Gastrocnemius medialis (tissue), 4 donors: Measurements from ENCODE around the gene SP6.

Experiments
- CTCF ChIP-seq, 5 experiments: fragments of 450-650 bp in 3 of 5; fragments of 200-600 bp in 2 of 5; sonication (generic) in 2 of 5; IDR thresholded peaks in 4 of 5; conservative IDR thresholded peaks in 1 of 5; 1 replicate in 4 of 5; 2 replicates in 1 of 5; pipeline ENCODE4 v1.5.1; 2016 to 2019; ENCODE audit warnings: antibody characterized with exemption in 5 of 5, mild to moderate bottlenecking in 3 of 5, moderate library complexity in 3 of 5
- POLR2A ChIP-seq, 2 donors: fragments of 450-650 bp; IDR thresholded peaks; one replicate each; pipeline ENCODE4 v1.6.1; 2017; ENCODE audit warnings: antibody characterized with exemption in 2 of 2, mild to moderate bottlenecking in 2 of 2, moderate library complexity in 2 of 2

- TF ChIP-seq POLR2A (IDR thresholded peaks at IDR 0.05) (no peak), CTCF (IDR thresholded peaks at IDR 0.05 in 4 of 5, conservative IDR thresholded peaks at IDR 0.05 in 1 of 5) (no peak)
Observed at GRCh38 chr17:47867813-47868533, 17.0 kb upstream of the SP6 start.
